H1 (cell line): Measurements from ENCODE around the gene ARGLU1. TPM values are rescaled to one million over a fixed set of nuclear protein-coding genes. Genes with fewer than 3 reads are reported as not detected.

ENCODE experiments used
- CTCF ChIA-PET: fragments of 300-600 bp; sonication (Branson Sonifier 250); formaldehyde crosslinking; loops from one replicate; lab custom pipeline; 2021; ENCODE audit not compliant: partially characterized antibody; lab: Charles Lee
- POLR2A ChIA-PET: fragments of 300-600 bp; sonication (Branson Sonifier 250); formaldehyde crosslinking; loops from one replicate; lab custom pipeline; 2021; ENCODE audit warnings: inconsistent platforms; ENCODE audit not compliant: partially characterized antibody; lab: Charles Lee
- DNase-seq, 2 experiments: peaks; one replicate each; pipeline versions ENCODE4 v3.0.0 to v3.0.0-alpha.2; 2010 to 2022; ENCODE audit warnings: low spot score in 2 of 2, low read depth in 1 of 2, mixed read lengths in 1 of 2
- FAIRE-seq: peaks from 2 replicates; lab custom pipeline; 2011; peaks lifted over from hg19 to GRCh38; lab: Jason Lieb, UNC
- H2AFZ ChIP-seq: 2 replicates; pipeline ENCODE4 v1.8.1; 2012; ENCODE audit warnings: low read length, inconsistent platforms
- H2AK5ac ChIP-seq: 2 replicates; pipeline ENCODE4 v1.6.1; 2013; ENCODE audit warnings: low read depth, low read length
- H2BK120ac ChIP-seq: replicated peaks from 2 replicates; pipeline ENCODE3; 2013; ENCODE audit warnings: low read depth, low read length, inconsistent platforms
- H2BK12ac ChIP-seq: 2 replicates; pipeline ENCODE4 v1.6.1; 2013; ENCODE audit warnings: low read depth, low read length
- H2BK15ac ChIP-seq: 2 replicates; pipeline ENCODE4 v1.6.1; 2013; ENCODE audit warnings: low read length
- H2BK20ac ChIP-seq: 2 replicates; pipeline ENCODE4 v1.6.1; 2013; ENCODE audit warnings: low read length
- H2BK5ac ChIP-seq: 2 replicates; pipeline ENCODE4 v1.6.1; 2013; ENCODE audit warnings: low read depth, low read length
- H3K14ac ChIP-seq: 2 replicates; pipeline ENCODE4 v1.6.1; 2013; ENCODE audit warnings: inconsistent platforms; ENCODE audit not compliant: insufficient read length
- H3K18ac ChIP-seq: 2 replicates; pipeline ENCODE4 v1.6.1; 2013; ENCODE audit warnings: low read length; ENCODE audit errors: extremely low read depth
- H3K23ac ChIP-seq: 2 replicates; pipeline ENCODE4 v1.6.1; 2013; ENCODE audit warnings: inconsistent platforms; ENCODE audit not compliant: insufficient read length
- H3K23me2 ChIP-seq: 2 replicates; pipeline ENCODE4 v1.6.1; 2013; ENCODE audit warnings: low read depth, low read length
- H3K27ac ChIP-seq: 2 replicates; pipeline ENCODE4 v1.6.1; 2011; ENCODE audit warnings: low read depth, low read length, inconsistent platforms
- H3K27me3 ChIP-seq, 4 experiments: replicated peaks in 1 of 4; 1 replicate in 1 of 4; 2 replicates in 3 of 4; pipeline versions ENCODE4 v1.6.1 to v1.8.1; 2011 to 2013; ENCODE audit warnings: low read length in 3 of 4, mild to moderate bottlenecking in 3 of 4, inconsistent platforms in 2 of 4, mixed read lengths in 2 of 4, moderate library complexity in 1 of 4; ENCODE audit not compliant: control insufficient read depth in 3 of 4, insufficient read depth in 3 of 4; ENCODE audit errors: extremely low read depth in 1 of 4
- H3K36me3 ChIP-seq, 4 experiments: 2 replicates each; pipeline versions ENCODE4 v1.6.1 to v1.8.1; 2011 to 2013; ENCODE audit warnings: mild to moderate bottlenecking in 4 of 4, low read length in 3 of 4, moderate library complexity in 2 of 4, control low read depth in 1 of 4, inconsistent platforms in 1 of 4; ENCODE audit not compliant: insufficient read depth in 4 of 4, control insufficient read depth in 2 of 4
- H3K4ac ChIP-seq: replicated peaks from 2 replicates; pipeline ENCODE3; 2013; ENCODE audit warnings: low read length, low read depth, mixed read lengths, inconsistent platforms; ENCODE audit not compliant: insufficient read length
- H3K4me1 ChIP-seq, 4 experiments: replicated peaks in 1 of 4; 1 replicate in 1 of 4; 2 replicates in 3 of 4; pipeline versions ENCODE4 v1.6.1 to v1.8.1; 2011 to 2013; ENCODE audit warnings: low read length in 3 of 4, inconsistent platforms in 2 of 4, mixed read lengths in 1 of 4; ENCODE audit not compliant: insufficient read depth in 4 of 4, control insufficient read depth in 3 of 4
- H3K4me2 ChIP-seq, 2 experiments: 2 replicates each; pipeline versions ENCODE4 v1.6.1 to v1.8.1; 2011 to 2013; ENCODE audit warnings: low read depth in 2 of 2, low read length in 2 of 2, control low read depth in 1 of 2, inconsistent platforms in 1 of 2, mild to moderate bottlenecking in 1 of 2; ENCODE audit not compliant: insufficient read depth in 1 of 2
- H3K4me3 ChIP-seq, 4 experiments: fragments of 200-600, 300-600 bp in 1 of 4; sonication (generic), shearing (Covaris generic), sonication (Bioruptor Twin) in 1 of 4; 2 replicates each; pipeline versions ENCODE4 v1.5.1 to v1.8.1; 2011 to 2016; ENCODE audit warnings: low read length in 4 of 4, low read depth in 3 of 4, control low read depth in 2 of 4, inconsistent platforms in 2 of 4, mild to moderate bottlenecking in 2 of 4, mixed read lengths in 1 of 4, moderate library complexity in 1 of 4; ENCODE audit not compliant: insufficient read depth in 2 of 4; ENCODE audit errors: extremely low read depth in 1 of 4
- H3K56ac ChIP-seq: replicated peaks from 2 replicates; pipeline ENCODE3; 2013; ENCODE audit warnings: low read depth, mild to moderate bottlenecking, mixed read lengths, low read length, inconsistent platforms; ENCODE audit not compliant: insufficient read length
- H3K79me1 ChIP-seq: 2 replicates; pipeline ENCODE4 v1.6.1; 2013; ENCODE audit warnings: low read depth, low read length, control low read depth
- H3K79me2 ChIP-seq, 2 experiments: 2 replicates each; pipeline versions ENCODE4 v1.6.1 to v1.8.1; 2012 to 2013; ENCODE audit warnings: low read length in 2 of 2, mild to moderate bottlenecking in 2 of 2, inconsistent platforms in 1 of 2; ENCODE audit not compliant: insufficient read depth in 2 of 2, control insufficient read depth in 1 of 2
- H3K9ac ChIP-seq, 4 experiments: replicated peaks in 1 of 4; 1 replicate in 1 of 4; 2 replicates in 3 of 4; pipeline versions ENCODE4 v1.6.1 to v1.8.1; 2011 to 2013; ENCODE audit warnings: low read depth in 3 of 4, low read length in 3 of 4, control low read depth in 2 of 4, mild to moderate bottlenecking in 2 of 4, moderate library complexity in 2 of 4, inconsistent platforms in 1 of 4; ENCODE audit errors: extremely low read depth in 1 of 4
- H3K9me3 ChIP-seq, 2 experiments: 2 replicates each; pipeline versions ENCODE4 v1.6.1 to v1.8.1; 2012 to 2013; ENCODE audit warnings: mild to moderate bottlenecking in 2 of 2, moderate library complexity in 2 of 2, control low read depth in 1 of 2, inconsistent platforms in 1 of 2, low read depth in 1 of 2, low read length in 1 of 2, mixed read lengths in 1 of 2; ENCODE audit not compliant: insufficient read depth in 2 of 2
- H4K20me1 ChIP-seq, 2 experiments: replicated peaks in 1 of 2; 2 replicates each; pipeline versions ENCODE3 to v1.8.1; 2011 to 2013; ENCODE audit warnings: inconsistent platforms in 2 of 2, low read length in 2 of 2, mild to moderate bottlenecking in 1 of 2; ENCODE audit not compliant: insufficient read depth in 2 of 2, control insufficient read depth in 1 of 2
- H4K5ac ChIP-seq: 2 replicates; pipeline ENCODE4 v1.6.1; 2013; ENCODE audit warnings: low read length, low read depth, mixed read lengths, inconsistent platforms; ENCODE audit not compliant: insufficient read length
- H4K8ac ChIP-seq: 2 replicates; pipeline ENCODE4 v1.8.0; 2013; ENCODE audit warnings: mild to moderate bottlenecking, moderate library complexity, low read length, inconsistent platforms; ENCODE audit not compliant: insufficient read depth; ENCODE audit errors: extremely low read depth
- H4K91ac ChIP-seq: replicated peaks from 2 replicates; pipeline ENCODE3; 2013; ENCODE audit warnings: low read length, mixed read lengths, inconsistent platforms; ENCODE audit not compliant: insufficient read length
- ASH2L ChIP-seq: fragments of 200-600, 300-600 bp; sonication (generic); IDR thresholded peaks from one replicate; pipeline ENCODE4 v1.7.1; 2017; ENCODE audit warnings: low read length
- CREB1 ChIP-seq: IDR thresholded peaks from 2 replicates; pipeline ENCODE4 v1.6.1; 2012; ENCODE audit warnings: inconsistent platforms
- CTCF ChIP-seq, 3 experiments: IDR thresholded peaks; 1 replicate in 2 of 3; 2 replicates in 1 of 3; pipeline versions ENCODE4 v1.5.1 to v1.6.1; 2011; ENCODE audit warnings: low read length in 3 of 3, mild to moderate bottlenecking in 3 of 3, inconsistent platforms in 2 of 3, low read depth in 1 of 3, moderate library complexity in 1 of 3; ENCODE audit not compliant: insufficient read depth in 1 of 3; ENCODE audit errors: control extremely low read depth in 1 of 3
- JUN ChIP-seq: IDR thresholded peaks from 2 replicates; pipeline ENCODE4 v1.6.1; 2011; ENCODE audit warnings: low read depth, mild to moderate bottlenecking, improper control_type of control experiment, low read length
- POLR2AphosphoS5 ChIP-seq: IDR thresholded peaks from 2 replicates; pipeline ENCODE4 v1.6.1; 2011; ENCODE audit warnings: low read depth, low read length
- POU5F1 ChIP-seq: IDR thresholded peaks from 2 replicates; pipeline ENCODE4 v1.6.1; 2011; ENCODE audit warnings: low read depth, mild to moderate bottlenecking, low read length, moderate library complexity
- SRF ChIP-seq: IDR thresholded peaks from 2 replicates; pipeline ENCODE4 v1.6.1; 2011; ENCODE audit warnings: mild to moderate bottlenecking, low read depth, low read length, moderate library complexity
- TCF12 ChIP-seq: IDR thresholded peaks from 2 replicates; pipeline ENCODE4 v1.6.1; 2011; ENCODE audit warnings: low read depth, mild to moderate bottlenecking, low read length
- TEAD4 ChIP-seq: IDR thresholded peaks from 2 replicates; pipeline ENCODE4 v1.6.1; 2012; ENCODE audit warnings: low read depth, low read length, inconsistent platforms, mixed read lengths
- ZNF274 ChIP-seq: IDR thresholded peaks from 2 replicates; pipeline ENCODE4 v1.7.0; 2012; ENCODE audit warnings: low read length, borderline replicate concordance; ENCODE audit errors: extremely low read depth
- WGBS, 2 experiments: shearing (Covaris generic) in 1 of 2; methylation state at CpG; one replicate each; pipeline versions ENCODE4 v1.1.6 to v1.1.7; 2013 to 2015; ENCODE audit warnings: low lambda C conversion rate in 2 of 2, mixed read lengths in 2 of 2, inconsistent platforms in 1 of 2, low coverage in 1 of 2, missing lambda C conversion rate in 1 of 2; ENCODE audit not compliant: insufficient replicate concordance in 2 of 2, insufficient coverage in 1 of 2, insufficient read length in 1 of 2; ENCODE audit errors: extremely low coverage in 1 of 2, missing lambda C conversion rate in 1 of 2; 5-methylcytosine and 5-hydroxymethylcytosine counted together
- polyA plus RNA-seq, 7 experiments: library from polyadenylated mRNA; depleted of rRNA in 3 of 7; stranded (reverse) in 5 of 7; unstranded in 2 of 7; fragments of >200 nt in 5 of 7; fragments of 200-250 nt in 2 of 7; gene quantifications; 1 replicate in 5 of 7; 2 replicates in 1 of 7; 4 replicates in 1 of 7; pipeline versions ENCODE4 v1.2.1 to v1.2.3, GENCODE V29; 2011 to 2013; ENCODE audit warnings: missing spikeins in 2 of 7, mixed read lengths in 2 of 7
- total RNA-seq: library from RNA; stranded (reverse); fragmentation: NEBNext Ultra II Directional; extraction: Animal tissue kit (Norgen Biotek cat#: 25700); gene quantifications from 2 replicates; pipeline ENCODE4 v1.2.1, GENCODE V29; 2021

The ARGLU1 gene
- total and polyA plus RNA-seq, 2 of the 8 experiments (the other 6 are each of a cell fraction or from before 2014, with no cell fraction given) = 47.8 to 84.9 TPM

GRCh38 chr13:106610486-106610885 is 42.5 kb upstream of the ARGLU1 start:
- no peaks in the 10 kb centered on the region for H3K9me3 ChIP-seq
- TF ChIP-seq CTCF (IDR thresholded peaks at IDR 0.05; ENCODE audit: control extremely low read depth in 1 of 3, insufficient read depth in 1 of 3, low read depth in 1 of 3, low read length in 3 of 3) (no peak), TEAD4 (no peak), POLR2AphosphoS5 (no peak), ZNF274 (no peak), SRF (no peak), POU5F1 (no peak), ASH2L (no peak), CREB1 (no peak), TCF12 (no peak), JUN (no peak)
- H3K23me2 ChIP-seq = no peaks in the 10 kb centered on the region; the same call in 1 of the 2 replicates
- H3K18ac ChIP-seq = no peak overlapping the region
- no peak overlapping the region for H3K56ac ChIP-seq
- H3K79me1 ChIP-seq = no peaks in the 10 kb centered on the region
- H4K8ac ChIP-seq = no peak overlapping the region
- no peaks in the 10 kb centered on the region for H3K4me1 ChIP-seq
- no peak overlapping the region for H4K91ac ChIP-seq
- H3K14ac ChIP-seq = no peak overlapping the region
- DNase-seq (no peak), FAIRE-seq (no peak)
- no peak overlapping the region; the same call in 1 of the 2 replicates for H2AFZ ChIP-seq
- WGBS, 2 experiments = 73% methylated on average over 1 of the region's 1 CpG; no CpG with 5 or more reads in 1 of the 2 experiments
- H2BK15ac ChIP-seq = no peak overlapping the region
- H3K4ac ChIP-seq = no peak overlapping the region
- ChIA-PET CTCF (interaction anchor here (4.5 kb wide), 1 partner anchor 10 kb away, joined by 17 read pairs; no protein-coding TSS in a partner anchor), POLR2A (no interaction called here)
- H3K23ac ChIP-seq = no peak overlapping the region
- no peak overlapping the region for H2BK20ac ChIP-seq
- no peak overlapping the region for H3K27ac ChIP-seq
- H3K9ac ChIP-seq = no peak overlapping the region
- H3K4me3 ChIP-seq = no peak overlapping the region
- no peak overlapping the region for H3K4me2 ChIP-seq
- H3K27me3 ChIP-seq = no peaks in the 10 kb centered on the region
- no peaks in the 10 kb centered on the region for H4K20me1 ChIP-seq
- H3K79me2 ChIP-seq = no peaks in the 10 kb centered on the region
- no peak overlapping the region for H2AK5ac ChIP-seq
- H4K5ac ChIP-seq = no peak overlapping the region
- no peaks in the 10 kb centered on the region for H3K36me3 ChIP-seq
- H2BK120ac ChIP-seq = no peak overlapping the region
- H2BK12ac ChIP-seq = no peak overlapping the region
- H2BK5ac ChIP-seq = no peak overlapping the region
